HG03135 (cell line): ENCODE measurements around the gene MISP3.

ENCODE experiments used
- ATAC-seq: cut with Tn5 transposase; IDR thresholded peaks from one replicate; pipeline ENCODE4 v1.9.1; 2021; ENCODE audit warnings: mild to moderate bottlenecking, moderate library complexity; ENCODE audit not compliant: unreplicated experiment

Gene MISP3

GRCh38 chr19:14119146-14119545 lies 46.6 kb downstream of the MISP3 start:
- ATAC-seq = no peak

- ATAC-seq = no peak
Measured at GRCh38 chr19:14119644-14120496, 47.3 kb downstream of the MISP3 start.

- ATAC-seq = no peak
Measured at GRCh38 chr19:14120497-14120780, 47.9 kb downstream of the MISP3 start.

DNA sequence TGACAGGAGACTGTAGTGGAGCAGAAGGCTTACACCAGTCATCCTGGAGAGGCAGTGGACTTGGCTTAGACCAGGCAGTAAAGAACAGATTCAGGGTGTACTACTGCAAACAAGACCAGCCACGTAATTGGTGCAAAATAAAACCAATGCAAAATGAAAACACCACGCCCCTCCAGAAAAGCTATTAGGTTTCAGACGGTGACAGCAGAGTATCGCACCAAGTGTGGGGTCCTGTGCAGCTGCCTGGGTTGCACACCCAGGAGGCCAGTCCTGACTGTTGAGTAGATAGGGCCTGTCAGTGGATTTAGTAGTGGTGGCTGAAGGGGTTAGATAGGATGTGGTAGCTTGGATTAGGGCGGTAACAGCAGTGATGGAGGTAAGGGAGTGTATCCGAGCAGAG lies 50.3 kb downstream of the MISP3 start:
- no peak for ATAC-seq
